ENCODE measurements around the gene KRT79.

DNA sequence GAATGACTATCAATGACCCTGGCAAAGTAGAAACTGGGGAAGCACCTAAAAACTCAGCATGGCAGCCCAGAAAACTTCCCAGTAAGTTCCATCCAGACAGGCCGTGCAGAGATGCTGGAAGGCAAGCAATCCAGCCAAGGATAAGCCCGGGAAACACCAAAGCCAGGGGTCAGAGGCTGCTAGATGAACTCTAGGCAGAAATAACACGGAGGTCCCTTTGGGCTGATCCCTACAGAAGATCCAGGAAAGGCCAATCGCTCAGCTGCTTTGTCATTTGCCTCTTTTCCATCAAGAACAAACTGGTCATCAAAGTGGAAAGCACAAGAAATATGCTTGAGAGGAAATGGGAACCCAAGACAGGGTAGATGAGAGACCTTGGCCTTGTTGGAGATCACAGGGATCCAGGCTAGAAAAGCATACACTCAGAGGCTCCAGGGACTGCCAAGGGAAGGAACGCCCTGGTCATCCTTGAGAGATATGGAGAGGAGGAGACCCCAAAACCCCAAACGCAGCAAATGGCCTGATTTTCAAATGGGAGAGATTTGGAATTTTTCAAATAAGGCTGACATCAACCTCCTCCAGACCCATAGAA, 6.5 kb downstream of the KRT79 start:
- TF ChIP-seq EZH2 (IDR thresholded peaks at IDR 0.05; ENCODE audit: low read depth, low read length, severe bottlenecking) (no peak), CTCF (IDR thresholded peaks at IDR 0.05; ENCODE audit: control extremely low read depth in 1 of 3, insufficient read depth in 1 of 3, low read depth in 1 of 3, low read length in 3 of 3) (no peak), FOSL1 (IDR thresholded peaks at IDR 0.05; ENCODE audit: insufficient read depth, low read depth, low read length) (no peak)

Data from H1 (cell line).